GM12878 (cell line): Measurements from ENCODE around the gene ANP32A. TPM values are rescaled to one million over a fixed set of nuclear protein-coding genes. Genes with fewer than 3 reads are reported as not detected.

Experiments used
- ATAC-seq: fragments of 200-7000 bp; cut with Tn5 transposase; 3 replicates; pipeline ENCODE4 v1.9.1; 2020; ENCODE audit warnings: mild to moderate bottlenecking, moderate library complexity
- BruUV-seq: library from RNA; stranded (reverse); fragments of 400-500 nt; replicated peaks from 2 replicates; lab custom pipeline; 2021; lab: Mats Ljungman, UMichigan
- CTCF ChIA-PET: fragments of 300-600 bp; sonication (Branson Sonifier 250); formaldehyde crosslinking; extraction: SDS; loops from one replicate; lab custom pipeline; 2021; ENCODE audit warnings: inconsistent platforms; lab: Yijun Ruan, JAX
- POLR2A ChIA-PET: fragments of 350-600 bp; formaldehyde crosslinking; extraction: SDS; loops from one replicate; lab custom pipeline; 2021; ENCODE audit warnings: inconsistent platforms; lab: Charles Lee
- RAD21 ChIA-PET: fragments of 300-600 bp; sonication (Branson Sonifier 250); formaldehyde crosslinking; loops from one replicate; lab custom pipeline; 2023; ENCODE audit warnings: antibody characterized with exemption; ENCODE audit not compliant: unreplicated experiment; lab: Charles Lee
- SMC1A ChIA-PET: fragments of 300-600 bp; sonication (Branson Sonifier 250); formaldehyde crosslinking; loops from one replicate; lab custom pipeline; 2023; ENCODE audit not compliant: unreplicated experiment, uncharacterized antibody; lab: Charles Lee
- DNase-seq: peaks from one replicate; pipeline ENCODE4 v3.0.0-alpha.2; 2011; ENCODE audit warnings: low read depth, low spot score
- FAIRE-seq: peaks from 3 replicates; lab custom pipeline; 2011; peaks lifted over from hg19 to GRCh38; lab: Jason Lieb, UNC
- H2AFZ ChIP-seq: 2 replicates; pipeline ENCODE4 v1.6.0; 2011; ENCODE audit warnings: low read depth, low read length, control low read depth; ENCODE audit not compliant: control insufficient read depth
- H3K27ac ChIP-seq: 2 replicates; pipeline ENCODE4 v1.5.1; 2011; ENCODE audit warnings: control low read depth; ENCODE audit not compliant: control insufficient read depth, insufficient read depth
- H3K27me3 ChIP-seq, 2 experiments: replicated peaks in 1 of 2; 2 replicates each; pipeline versions ENCODE4 v1.6.0 to v1.6.1; 2011; ENCODE audit warnings: low read length in 1 of 2; ENCODE audit not compliant: control insufficient read depth in 2 of 2, insufficient read depth in 2 of 2
- H3K36me3 ChIP-seq, 2 experiments: 2 replicates each; pipeline ENCODE4 v1.5.1; 2011; ENCODE audit warnings: low read length in 1 of 2; ENCODE audit not compliant: control insufficient read depth in 2 of 2, insufficient read depth in 2 of 2
- H3K4me1 ChIP-seq: 2 replicates; pipeline ENCODE4 v1.6.1; 2011; ENCODE audit warnings: mild to moderate bottlenecking, low read length, moderate library complexity, mixed read lengths; ENCODE audit not compliant: control insufficient read depth, insufficient read depth
- H3K4me2 ChIP-seq: 2 replicates; pipeline ENCODE4 v1.6.0; 2011; ENCODE audit warnings: control low read depth; ENCODE audit not compliant: control insufficient read depth, insufficient read depth
- H3K4me3 ChIP-seq: fragments of 200-600 bp; sonication (generic); 2 replicates; pipeline ENCODE4 v1.5.1; 2016
- H3K79me2 ChIP-seq: 2 replicates; pipeline ENCODE4 v1.6.0; 2011; ENCODE audit warnings: low read length; ENCODE audit not compliant: control insufficient read depth, insufficient read depth
- H3K9ac ChIP-seq: 2 replicates; pipeline ENCODE4 v1.8.0; 2011; ENCODE audit warnings: low read length, control low read depth, mixed read lengths; ENCODE audit not compliant: control insufficient read depth, insufficient read depth
- H3K9me3 ChIP-seq: replicated peaks from 3 replicates; pipeline ENCODE4 v1.5.1; 2011; ENCODE audit warnings: mild to moderate bottlenecking, low read length; ENCODE audit not compliant: control insufficient read depth, insufficient read depth
- H4K20me1 ChIP-seq: 2 replicates; pipeline ENCODE4 v1.6.0; 2011; ENCODE audit not compliant: control insufficient read depth, insufficient read depth
- PBX3 ChIP-seq: IDR thresholded peaks from 2 replicates; pipeline ENCODE4 v1.6.1; 2011; ENCODE audit warnings: mild to moderate bottlenecking, low read depth, low read length, moderate library complexity; ENCODE audit not compliant: insufficient replicate concordance
- PML ChIP-seq: IDR thresholded peaks from 2 replicates; pipeline ENCODE4 v1.6.1; 2012; ENCODE audit warnings: low read length, inconsistent platforms
- POLR2AphosphoS2 ChIP-seq: IDR thresholded peaks from 2 replicates; pipeline ENCODE4 v1.6.1; 2011; ENCODE audit warnings: low read depth, mild to moderate bottlenecking, low read length, improper control_type of control experiment, moderate library complexity
- REST ChIP-seq: IDR thresholded peaks from 2 replicates; pipeline ENCODE4 v1.6.1; 2012; ENCODE audit warnings: mild to moderate bottlenecking, low read depth, low read length
- SPI1 ChIP-seq: IDR thresholded peaks from 2 replicates; pipeline ENCODE4 v1.6.1; 2011; ENCODE audit warnings: low read depth, mild to moderate bottlenecking, low read length, moderate library complexity, borderline replicate concordance; ENCODE audit not compliant: insufficient read depth
- WGBS: methylation state at CpG from one replicate; pipeline ENCODE4 v1.1.6; 2016; ENCODE audit warnings: low lambda C conversion rate; ENCODE audit not compliant: insufficient replicate concordance, insufficient coverage; ENCODE audit errors: missing lambda C conversion rate; 5-methylcytosine and 5-hydroxymethylcytosine counted together
- in situ Hi-C: fragments of 300-500 bp; cut with MboI; formaldehyde crosslinking; loops from 9 replicates; pipeline ENCODE4 v1.14.3; 2018; ENCODE audit warnings: mixed read lengths
- intact Hi-C: fragments of 100-400 bp; cut with micrococcal nuclease; formaldehyde crosslinking; loops from one replicate; pipeline ENCODE4 v1.14.2; 2022; ENCODE audit not compliant: unreplicated experiment
- polyA plus RNA-seq, 11 experiments: library from polyadenylated mRNA; depleted of rRNA in 4 of 11; unstranded in 6 of 11; stranded (reverse) in 5 of 11; fragments of >200 nt; fragmentation: Nextera tagmentation in 4 of 11; fragmentation: Illumina TruSeq in 1 of 11; extraction: Ambion mirVana in 4 of 11; extraction: Trizol in 1 of 11; gene quantifications; 1 replicate in 1 of 11; 2 replicates in 10 of 11; pipeline versions ENCODE4 v1.2.1 to v1.2.3, GENCODE V29; 2011 to 2016; ENCODE audit warnings: inconsistent platforms in 2 of 11, missing spikeins in 2 of 11, low read depth in 1 of 11
- total RNA-seq, 4 experiments: library from RNA; depleted of rRNA in 3 of 4; stranded (reverse); fragments of >200 nt in 3 of 4; fragmentation: Illumina TruSeq in 1 of 4; extraction: Trizol in 1 of 4; gene quantifications; 2 replicates each; pipeline versions ENCODE4 v1.2.1 to v1.2.3, GENCODE V29; 2013 to 2021

ANP32A gene
- total and polyA plus RNA-seq, 10 of the 15 experiments (the other 5 are each of a cell fraction or from before 2014, with no cell fraction given) = 29.6 to 666 (median 234) TPM

GRCh38 chr15:68776477-68777270 is 44.0 kb downstream of the ANP32A start (continued):
- TF ChIP-seq PBX3 (no peak), SPI1 (no peak)

GRCh38 chr15:68775671-68776476 is 44.8 kb downstream of the ANP32A start:
- ATAC-seq = no peak
- H3K27ac ChIP-seq = no peak overlapping the region
- no peak overlapping the region for H2AFZ ChIP-seq
- no peaks in the 10 kb centered on the region for H3K79me2 ChIP-seq
- BruUV-seq = no TSS peak
- no peak overlapping the region for H3K9ac ChIP-seq
- TF ChIP-seq REST (no peak), POLR2AphosphoS2 (0 out of 2 replicates have a peak, but pooled peaks have one; percentile 2), PML (0 out of 2 replicates have a peak, but pooled peaks have one; percentile 14)
- H3K4me2 ChIP-seq = no peak overlapping the region
- intact Hi-C loops (no loop called here), in situ Hi-C loops (no loop called here)
- no peak for FAIRE-seq
- H3K36me3 ChIP-seq = peaks cover 8 to 20% of the 10 kb centered on the region in 2 experiments
- 87% methylated on average over 8 of the region's 8 CpGs for WGBS
- ChIA-PET SMC1A (no interaction called here), CTCF (no interaction called here), POLR2A (no interaction called here), RAD21 (no interaction called here)
- no peaks in the 10 kb centered on the region for H3K27me3 ChIP-seq
- no peak for DNase-seq
- no peaks in the 10 kb centered on the region for H3K4me1 ChIP-seq
- H3K4me3 ChIP-seq = no peak overlapping the region
- H3K9me3 ChIP-seq = no peaks in the 10 kb centered on the region; the same call in 2 of the 3 replicates
- H4K20me1 ChIP-seq = no peaks in the 10 kb centered on the region
